ENCODE results near the gene PCARE.

Gene PCARE

DNA sequence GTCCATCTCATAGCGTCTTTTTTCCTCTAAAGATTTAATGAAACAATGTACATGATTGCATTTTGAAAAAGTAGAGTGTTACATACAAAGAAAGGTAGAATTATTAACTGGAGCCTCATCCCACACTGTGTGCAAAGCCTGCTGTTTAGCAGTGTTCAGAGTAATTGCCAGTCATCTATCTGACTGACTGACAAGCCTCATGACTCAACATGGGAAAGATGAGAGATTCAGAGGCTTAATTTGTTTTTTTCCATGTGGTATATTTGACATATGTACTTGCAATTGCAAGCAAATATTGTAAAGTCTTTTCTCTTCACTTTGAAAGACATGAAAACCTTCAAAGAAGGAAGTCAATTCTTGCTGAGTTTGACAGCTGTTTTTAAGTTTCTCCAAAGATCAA is 14.7 kb downstream of the PCARE start:
- DNase-seq (ENCODE audit: low read depth in 1 of 2, low spot score in 1 of 2): no peak
- H3K27me3 ChIP-seq (ENCODE audit: insufficient read depth, poor library complexity, severe bottlenecking): no peaks in the 10 kb centered on the region

DNA sequence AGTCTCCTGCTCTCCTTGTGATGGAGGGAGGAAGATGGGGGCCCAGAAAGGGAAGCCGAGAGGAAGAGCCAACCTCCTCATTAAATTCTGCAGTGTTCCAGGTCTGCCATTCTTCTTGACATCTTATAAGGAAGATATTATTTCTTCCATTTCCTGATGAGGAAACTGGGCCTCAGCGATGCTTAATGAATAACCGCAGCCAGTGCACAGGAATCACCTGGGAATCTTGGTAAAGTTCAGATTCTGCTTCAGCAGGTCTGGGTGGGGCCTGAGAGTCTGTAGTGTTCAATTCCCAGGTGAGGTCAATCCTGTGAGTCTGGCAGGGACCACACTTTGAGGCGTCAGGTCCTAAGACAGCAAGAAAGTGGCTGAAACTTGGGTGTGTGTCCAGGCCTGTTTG is 17.3 kb downstream of the PCARE start:
- Histone ChIP-seq H3K27ac (replicated peaks) (no peak overlapping the region), H3K4me3 (replicated peaks; ENCODE audit: insufficient read depth, low read length) (no peak overlapping the region), H3K27me3 (ENCODE audit: insufficient read depth, poor library complexity, severe bottlenecking) (no peaks in the 10 kb centered on the region)
- no peak for DNase-seq (ENCODE audit: low read depth in 1 of 2, low spot score in 1 of 2)
- TF ChIP-seq GABPA (IDR thresholded peaks at IDR 0.05; ENCODE audit: low read depth): no peak
- TF ChIP-seq POLR2AphosphoS5 (IDR thresholded peaks at IDR 0.05; ENCODE audit: low read depth): no peak
- TF ChIP-seq, protein P1, sequence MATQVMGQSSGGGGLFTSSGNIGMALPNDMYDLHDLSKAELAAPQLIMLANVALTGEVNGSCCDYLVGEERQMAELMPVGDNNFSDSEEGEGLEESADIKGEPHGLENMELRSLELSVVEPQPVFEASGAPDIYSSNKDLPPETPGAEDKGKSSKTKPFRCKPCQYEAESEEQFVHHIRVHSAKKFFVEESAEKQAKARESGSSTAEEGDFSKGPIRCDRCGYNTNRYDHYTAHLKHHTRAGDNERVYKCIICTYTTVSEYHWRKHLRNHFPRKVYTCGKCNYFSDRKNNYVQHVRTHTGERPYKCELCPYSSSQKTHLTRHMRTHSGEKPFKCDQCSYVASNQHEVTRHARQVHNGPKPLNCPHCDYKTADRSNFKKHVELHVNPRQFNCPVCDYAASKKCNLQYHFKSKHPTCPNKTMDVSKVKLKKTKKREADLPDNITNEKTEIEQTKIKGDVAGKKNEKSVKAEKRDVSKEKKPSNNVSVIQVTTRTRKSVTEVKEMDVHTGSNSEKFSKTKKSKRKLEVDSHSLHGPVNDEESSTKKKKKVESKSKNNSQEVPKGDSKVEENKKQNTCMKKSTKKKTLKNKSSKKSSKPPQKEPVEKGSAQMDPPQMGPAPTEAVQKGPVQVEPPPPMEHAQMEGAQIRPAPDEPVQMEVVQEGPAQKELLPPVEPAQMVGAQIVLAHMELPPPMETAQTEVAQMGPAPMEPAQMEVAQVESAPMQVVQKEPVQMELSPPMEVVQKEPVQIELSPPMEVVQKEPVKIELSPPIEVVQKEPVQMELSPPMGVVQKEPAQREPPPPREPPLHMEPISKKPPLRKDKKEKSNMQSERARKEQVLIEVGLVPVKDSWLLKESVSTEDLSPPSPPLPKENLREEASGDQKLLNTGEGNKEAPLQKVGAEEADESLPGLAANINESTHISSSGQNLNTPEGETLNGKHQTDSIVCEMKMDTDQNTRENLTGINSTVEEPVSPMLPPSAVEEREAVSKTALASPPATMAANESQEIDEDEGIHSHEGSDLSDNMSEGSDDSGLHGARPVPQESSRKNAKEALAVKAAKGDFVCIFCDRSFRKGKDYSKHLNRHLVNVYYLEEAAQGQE (IDR thresholded peaks at IDR 0.05; ENCODE audit: insufficient replicate concordance, low read depth): no peak
- no peak for TF ChIP-seq SPI1 (IDR thresholded peaks at IDR 0.05; ENCODE audit: borderline replicate concordance, low read depth)

More for the DNA sequence above, 14.7 kb downstream of the PCARE start:
- TF ChIP-seq GABPA (IDR thresholded peaks at IDR 0.05; ENCODE audit: low read depth) (no peak), SPI1 (IDR thresholded peaks at IDR 0.05; ENCODE audit: borderline replicate concordance, low read depth) (no peak), POLR2AphosphoS5 (IDR thresholded peaks at IDR 0.05; ENCODE audit: low read depth) (no peak)
- TF ChIP-seq, protein P1 (IDR thresholded peaks at IDR 0.05; ENCODE audit: insufficient replicate concordance, low read depth): no peak
- TF ChIP-seq, protein P2, sequence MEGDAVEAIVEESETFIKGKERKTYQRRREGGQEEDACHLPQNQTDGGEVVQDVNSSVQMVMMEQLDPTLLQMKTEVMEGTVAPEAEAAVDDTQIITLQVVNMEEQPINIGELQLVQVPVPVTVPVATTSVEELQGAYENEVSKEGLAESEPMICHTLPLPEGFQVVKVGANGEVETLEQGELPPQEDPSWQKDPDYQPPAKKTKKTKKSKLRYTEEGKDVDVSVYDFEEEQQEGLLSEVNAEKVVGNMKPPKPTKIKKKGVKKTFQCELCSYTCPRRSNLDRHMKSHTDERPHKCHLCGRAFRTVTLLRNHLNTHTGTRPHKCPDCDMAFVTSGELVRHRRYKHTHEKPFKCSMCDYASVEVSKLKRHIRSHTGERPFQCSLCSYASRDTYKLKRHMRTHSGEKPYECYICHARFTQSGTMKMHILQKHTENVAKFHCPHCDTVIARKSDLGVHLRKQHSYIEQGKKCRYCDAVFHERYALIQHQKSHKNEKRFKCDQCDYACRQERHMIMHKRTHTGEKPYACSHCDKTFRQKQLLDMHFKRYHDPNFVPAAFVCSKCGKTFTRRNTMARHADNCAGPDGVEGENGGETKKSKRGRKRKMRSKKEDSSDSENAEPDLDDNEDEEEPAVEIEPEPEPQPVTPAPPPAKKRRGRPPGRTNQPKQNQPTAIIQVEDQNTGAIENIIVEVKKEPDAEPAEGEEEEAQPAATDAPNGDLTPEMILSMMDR (IDR thresholded peaks at IDR 0.05; ENCODE audit: insufficient read depth, low read length): no peak
- Histone ChIP-seq H3K27ac (replicated peaks) (no peak overlapping the region), H3K4me3 (replicated peaks; ENCODE audit: insufficient read depth, low read length) (no peak overlapping the region)

DNA sequence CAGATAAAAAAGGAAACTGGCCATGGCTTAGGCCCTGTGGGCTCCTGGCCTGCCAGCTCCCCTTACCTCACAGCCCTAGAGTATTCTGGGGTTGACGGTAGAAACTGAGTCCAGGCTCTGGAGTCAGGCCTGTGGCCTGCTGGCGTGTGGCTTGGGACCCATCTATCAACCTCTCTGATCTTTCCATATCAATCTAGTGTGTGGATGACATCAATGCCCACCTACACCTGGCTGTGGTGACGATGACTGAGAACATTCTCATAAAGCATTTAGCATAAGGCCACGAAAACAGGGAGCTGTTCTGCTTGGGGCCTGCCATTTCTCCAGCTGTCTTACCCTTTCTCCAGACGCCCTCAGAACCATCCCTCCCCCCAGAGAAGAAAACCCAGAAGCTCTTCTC is 17.9 kb downstream of the PCARE start:
- TF ChIP-seq, protein P2 (IDR thresholded peaks at IDR 0.05; ENCODE audit: insufficient read depth, low read length): no peak
- TF ChIP-seq, protein P1 (IDR thresholded peaks at IDR 0.05; ENCODE audit: insufficient replicate concordance, low read depth): no peak
- TF ChIP-seq SPI1 (IDR thresholded peaks at IDR 0.05; ENCODE audit: borderline replicate concordance, low read depth): no peak
- no peak overlapping the region for H3K4me3 ChIP-seq (replicated peaks; ENCODE audit: insufficient read depth, low read length)
- no peaks in the 10 kb centered on the region for H3K27me3 ChIP-seq (ENCODE audit: insufficient read depth, poor library complexity, severe bottlenecking)
- DNase-seq (ENCODE audit: low read depth in 1 of 2, low spot score in 1 of 2): no peak
- no peak overlapping the region for H3K27ac ChIP-seq (replicated peaks)

DNA sequence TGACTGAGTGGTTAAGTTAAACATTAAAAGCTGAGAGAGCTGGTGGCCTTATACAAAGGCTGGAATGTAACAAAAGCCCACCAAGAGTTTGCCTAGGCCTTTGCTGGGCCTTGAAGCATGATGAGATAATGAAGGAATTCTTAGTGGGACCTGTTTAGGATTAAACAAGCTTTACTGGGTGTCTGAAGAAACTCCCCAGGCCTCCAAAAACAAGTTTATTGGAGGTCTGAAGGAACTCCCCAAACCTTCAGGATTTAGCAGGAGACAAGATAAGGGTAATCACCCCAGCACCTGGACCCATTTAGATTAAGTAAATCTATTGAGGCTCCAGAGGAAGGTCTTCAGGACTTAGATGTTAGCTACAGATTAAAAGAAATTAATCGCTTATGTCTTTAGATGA is 18.7 kb downstream of the PCARE start:
- H3K27ac ChIP-seq (replicated peaks): no peak overlapping the region
- H3K27me3 ChIP-seq (ENCODE audit: insufficient read depth, poor library complexity, severe bottlenecking): no peaks in the 10 kb centered on the region
- no peak overlapping the region for H3K4me3 ChIP-seq (replicated peaks; ENCODE audit: insufficient read depth, low read length)
- DNase-seq (ENCODE audit: low read depth in 1 of 2, low spot score in 1 of 2): no peak
- no peak for TF ChIP-seq POLR2AphosphoS5 (IDR thresholded peaks at IDR 0.05; ENCODE audit: low read depth)
- TF ChIP-seq GABPA (IDR thresholded peaks at IDR 0.05; ENCODE audit: low read depth): no peak
- TF ChIP-seq, protein P2 (IDR thresholded peaks at IDR 0.05; ENCODE audit: insufficient read depth, low read length): no peak
- no peak for TF ChIP-seq SPI1 (IDR thresholded peaks at IDR 0.05; ENCODE audit: borderline replicate concordance, low read depth)
- TF ChIP-seq, protein P1 (IDR thresholded peaks at IDR 0.05; ENCODE audit: insufficient replicate concordance, low read depth): no peak

Data from HL-60 (cell line).